Esophagus squamous epithelium (tissue), 4 donors: ENCODE results near the gene CARD8.
"Not testable (repeated sequence)": the region's sequence is repeated elsewhere in the genome, so short reads cannot be mapped to it uniquely, and the experiment has no call there.

Experiments used
- POLR2A ChIP-seq, 4 donors: fragments of 450-650 bp; IDR thresholded peaks; one replicate each; pipeline ENCODE4 v1.6.1; 2017; ENCODE audit warnings: antibody characterized with exemption in 4 of 4, mild to moderate bottlenecking in 4 of 4, moderate library complexity in 3 of 4
- TF ChIP-seq, protein P1 (sequence below), 6 experiments: fragments of 450-650 bp in 4 of 6; fragments of 200-600 bp in 2 of 6; sonication (generic) in 2 of 6; IDR thresholded peaks; one replicate each; pipeline ENCODE4 v1.5.1; 2016 to 2019; ENCODE audit warnings: antibody characterized with exemption in 6 of 6, mild to moderate bottlenecking in 4 of 6, moderate library complexity in 4 of 6

DNA sequence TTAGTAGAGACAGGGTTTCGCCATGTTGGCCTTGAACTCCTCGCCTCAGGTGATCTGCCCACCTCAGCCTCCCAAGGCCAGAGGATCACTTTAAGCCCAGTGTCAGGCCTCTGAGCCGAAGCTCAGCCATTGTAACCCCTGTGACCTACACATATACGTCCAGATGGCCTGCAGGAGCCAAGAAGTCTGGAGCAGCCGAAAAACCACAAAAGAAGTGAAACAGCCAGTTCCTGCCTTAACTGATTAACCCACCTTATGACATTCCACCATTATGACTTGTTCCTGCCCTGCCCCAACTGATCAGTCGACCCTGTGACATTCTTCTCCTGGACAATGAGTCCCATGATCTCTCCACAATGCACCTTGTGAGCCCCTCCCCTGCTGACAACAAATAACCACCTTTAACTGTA lies 13.9 kb upstream of the CARD8 start:
- TF ChIP-seq, protein P1, sequence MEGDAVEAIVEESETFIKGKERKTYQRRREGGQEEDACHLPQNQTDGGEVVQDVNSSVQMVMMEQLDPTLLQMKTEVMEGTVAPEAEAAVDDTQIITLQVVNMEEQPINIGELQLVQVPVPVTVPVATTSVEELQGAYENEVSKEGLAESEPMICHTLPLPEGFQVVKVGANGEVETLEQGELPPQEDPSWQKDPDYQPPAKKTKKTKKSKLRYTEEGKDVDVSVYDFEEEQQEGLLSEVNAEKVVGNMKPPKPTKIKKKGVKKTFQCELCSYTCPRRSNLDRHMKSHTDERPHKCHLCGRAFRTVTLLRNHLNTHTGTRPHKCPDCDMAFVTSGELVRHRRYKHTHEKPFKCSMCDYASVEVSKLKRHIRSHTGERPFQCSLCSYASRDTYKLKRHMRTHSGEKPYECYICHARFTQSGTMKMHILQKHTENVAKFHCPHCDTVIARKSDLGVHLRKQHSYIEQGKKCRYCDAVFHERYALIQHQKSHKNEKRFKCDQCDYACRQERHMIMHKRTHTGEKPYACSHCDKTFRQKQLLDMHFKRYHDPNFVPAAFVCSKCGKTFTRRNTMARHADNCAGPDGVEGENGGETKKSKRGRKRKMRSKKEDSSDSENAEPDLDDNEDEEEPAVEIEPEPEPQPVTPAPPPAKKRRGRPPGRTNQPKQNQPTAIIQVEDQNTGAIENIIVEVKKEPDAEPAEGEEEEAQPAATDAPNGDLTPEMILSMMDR (IDR thresholded peaks at IDR 0.05), result not testable (repeated sequence)
- TF ChIP-seq POLR2A (IDR thresholded peaks at IDR 0.05), result not testable (repeated sequence)
